ENCODE results near the gene B9D1.

Gene B9D1

GRCh38 chr17:19335951-19336631, 26.4 kb downstream of the B9D1 start:
- DNase-seq = no peak

DNA sequence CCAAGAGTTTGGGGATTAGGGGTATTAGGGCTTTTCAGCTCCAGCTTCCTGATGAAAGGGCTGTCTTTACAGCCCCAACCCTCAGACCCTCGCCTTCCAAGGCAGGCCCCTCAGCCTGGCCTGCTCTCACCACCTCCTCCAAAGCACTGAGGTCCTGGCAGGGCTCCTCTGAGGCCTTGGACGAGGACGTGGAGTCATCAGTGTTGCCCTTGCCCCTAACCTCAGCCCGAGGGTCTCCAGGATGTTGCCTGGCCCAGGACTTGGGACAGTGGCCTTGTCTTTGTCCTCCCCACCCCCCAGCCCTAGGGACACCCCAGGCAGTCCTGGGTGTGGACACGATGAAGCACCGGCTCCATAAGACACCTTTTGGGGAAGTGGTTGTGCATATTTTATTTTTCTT, 28.2 kb downstream of the B9D1 start:
- no peak for DNase-seq

GRCh38 chr17:19333736-19334290, 28.7 kb downstream of the B9D1 start:
- DNase-seq = no peak

DNA sequence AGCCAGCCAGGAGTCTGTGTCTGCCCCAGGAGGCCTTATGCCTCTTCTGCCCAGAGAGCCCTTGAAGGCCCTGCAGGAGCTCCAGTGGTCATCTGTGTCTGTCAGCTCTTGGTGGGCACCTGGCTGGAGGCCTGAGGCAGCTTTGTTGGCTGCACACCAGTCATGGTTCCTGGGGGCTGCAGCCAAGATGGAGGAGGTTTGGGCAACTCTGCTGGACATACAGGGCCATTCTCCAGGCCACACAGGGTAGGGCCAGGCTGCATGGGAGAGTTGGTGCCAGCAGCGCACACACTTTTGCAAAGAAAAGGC, 29.4 kb downstream of the B9D1 start:
- no peak for DNase-seq

GRCh38 chr17:19332371-19333131, 30.0 kb downstream of the B9D1 start:
- DNase-seq = no peak

GRCh38 chr17:19331543-19332245, 30.8 kb downstream of the B9D1 start:
- DNase-seq = no peak

GRCh38 chr17:19331134-19331533, 31.4 kb downstream of the B9D1 start:
- DNase-seq = no peak

DNA sequence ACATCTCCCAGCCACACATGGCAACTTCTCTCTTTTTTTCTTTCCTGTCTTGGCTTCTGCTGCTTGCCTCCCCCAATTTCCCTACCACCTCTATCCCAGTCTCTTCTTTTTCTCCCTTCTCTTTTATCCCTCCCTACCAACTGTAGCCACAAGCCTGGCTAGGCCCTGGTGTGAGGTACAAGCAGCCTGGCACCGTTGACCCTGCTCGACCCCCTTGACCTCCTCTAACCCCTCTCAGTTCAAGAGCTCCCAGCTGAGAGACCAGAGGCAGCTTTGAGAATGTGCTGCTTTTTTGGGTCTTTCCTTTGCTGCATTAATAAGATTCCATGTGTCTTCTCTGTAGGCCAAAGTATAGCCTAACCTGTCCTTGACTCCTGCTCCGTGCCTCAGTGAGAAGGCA, 32.3 kb downstream of the B9D1 start:
- DNase-seq = no peak

DNA sequence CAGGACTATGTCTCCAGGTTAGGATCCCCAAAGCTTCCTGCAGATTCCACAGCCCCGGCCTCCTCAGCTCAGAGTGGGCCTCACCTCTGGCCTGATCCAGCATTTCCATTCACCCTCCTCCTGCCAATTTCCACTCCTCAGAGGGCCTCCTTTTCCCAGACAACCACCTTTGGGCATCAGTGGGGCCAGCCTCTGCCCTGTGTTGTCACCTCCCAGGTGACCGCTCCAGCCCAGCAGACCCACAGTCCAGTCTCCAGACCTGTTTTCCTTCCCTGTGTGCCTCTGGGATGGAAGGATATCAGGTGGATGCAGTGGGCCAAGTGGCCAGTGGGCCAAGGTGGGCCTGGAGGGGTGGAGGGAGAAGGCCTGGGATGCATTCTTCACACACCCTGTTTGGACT, 32.7 kb downstream of the B9D1 start:
- DNase-seq = no peak

DNA sequence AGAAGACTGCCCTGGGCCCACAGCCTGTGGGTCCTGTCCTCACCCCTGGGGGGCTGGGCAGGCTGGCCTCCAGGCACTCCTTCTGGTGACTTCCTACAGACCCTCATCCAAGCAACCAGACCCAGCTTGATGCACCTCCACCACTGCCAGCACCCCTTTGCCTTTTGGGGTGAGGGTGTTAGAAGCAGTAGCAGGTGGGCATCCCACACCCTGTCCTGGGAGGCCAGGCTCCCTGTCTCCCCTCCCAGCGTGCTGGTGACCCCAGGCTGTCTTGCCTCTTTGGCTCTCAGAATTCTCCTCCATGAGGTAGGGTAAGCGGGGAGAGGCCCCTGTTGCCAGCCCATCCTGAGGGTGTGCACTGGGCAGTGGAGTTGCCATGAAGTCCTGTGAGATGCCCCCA, 33.4 kb downstream of the B9D1 start:
- DNase-seq = no peak

DNA sequence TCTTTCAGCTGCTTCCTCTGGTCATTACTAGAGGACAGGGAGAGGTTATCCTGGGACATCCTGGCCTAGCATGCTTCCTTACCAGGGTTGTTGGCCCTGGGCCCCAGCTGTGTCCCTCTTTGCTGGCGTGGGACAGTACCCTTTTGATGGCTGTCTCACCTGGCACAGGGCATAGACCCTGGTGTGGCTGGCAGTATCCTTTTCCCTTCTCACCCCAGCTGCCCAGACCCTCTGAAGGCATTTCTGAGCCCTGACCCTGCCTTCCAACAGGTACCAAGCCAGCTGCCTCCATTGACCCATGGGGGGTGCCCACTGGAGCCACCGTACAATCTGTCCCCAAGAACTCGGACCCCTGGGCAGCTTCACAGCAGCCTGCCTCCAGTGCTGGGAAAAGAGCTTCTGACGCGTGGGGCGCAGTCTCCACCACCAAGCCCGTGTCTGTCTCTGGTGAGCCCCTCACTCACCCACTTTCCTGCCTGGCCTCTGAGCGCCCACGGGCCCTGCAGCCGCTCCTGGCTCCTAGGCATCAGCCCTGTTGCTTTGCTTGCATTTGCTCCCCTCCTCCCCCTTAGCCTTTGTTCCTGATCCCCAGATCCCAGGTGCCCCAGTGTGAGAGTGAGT, 34.0 kb downstream of the B9D1 start:
- DNase-seq = no peak

DNA sequence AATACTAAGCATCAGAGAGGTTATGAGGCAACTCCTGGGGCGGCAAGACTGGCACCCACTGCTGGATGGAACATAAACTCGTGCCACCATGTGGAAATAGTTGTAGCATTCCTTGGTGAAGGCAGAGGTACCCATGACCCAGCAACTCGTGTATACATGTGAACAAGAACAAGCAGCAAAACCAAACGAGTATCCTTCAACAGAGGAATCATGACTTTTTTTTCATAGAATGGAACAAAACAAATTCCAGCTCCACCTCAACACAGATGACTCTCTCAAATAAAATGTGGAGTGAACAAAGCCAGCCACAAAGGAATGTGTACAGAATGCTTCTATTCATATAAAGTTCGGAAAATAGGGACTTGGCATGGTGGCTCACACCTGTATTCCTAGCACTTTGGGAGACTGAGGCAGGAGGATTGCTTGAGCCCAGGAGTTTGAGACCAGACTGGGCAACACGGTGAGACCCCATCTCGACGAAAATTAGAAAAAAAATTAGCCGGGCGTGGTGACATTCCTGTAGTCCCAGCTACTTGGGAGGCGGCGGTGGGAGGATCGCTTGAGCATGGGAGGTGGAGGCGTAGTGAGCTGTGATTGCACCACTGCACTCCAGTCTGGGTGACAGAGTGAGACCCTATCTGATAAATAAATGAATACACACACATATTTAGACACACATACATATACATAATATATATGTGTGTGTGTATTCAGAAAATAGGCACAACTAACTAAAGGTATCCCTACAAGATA, 35.3 kb downstream of the B9D1 start:
- DNase-seq = no peak

DNA sequence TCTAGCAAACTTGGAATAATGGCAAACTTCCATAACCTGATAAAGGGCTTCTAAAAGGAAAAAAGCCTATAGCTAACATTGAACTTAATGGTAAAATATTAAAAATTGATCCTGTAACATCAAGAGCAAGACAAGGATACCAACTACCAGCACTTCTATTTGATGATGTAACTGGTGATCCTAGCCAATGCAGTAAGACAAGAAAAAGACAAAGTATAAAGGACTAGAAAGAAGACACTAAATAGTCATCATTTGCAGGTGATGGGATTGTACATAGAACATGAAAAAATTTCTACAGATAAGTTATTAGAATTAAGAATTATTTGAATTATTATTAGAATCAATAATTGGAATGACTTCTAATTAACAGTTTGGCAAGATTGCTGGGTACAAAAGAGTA, 37.0 kb downstream of the B9D1 start:
- no peak for DNase-seq

DNA sequence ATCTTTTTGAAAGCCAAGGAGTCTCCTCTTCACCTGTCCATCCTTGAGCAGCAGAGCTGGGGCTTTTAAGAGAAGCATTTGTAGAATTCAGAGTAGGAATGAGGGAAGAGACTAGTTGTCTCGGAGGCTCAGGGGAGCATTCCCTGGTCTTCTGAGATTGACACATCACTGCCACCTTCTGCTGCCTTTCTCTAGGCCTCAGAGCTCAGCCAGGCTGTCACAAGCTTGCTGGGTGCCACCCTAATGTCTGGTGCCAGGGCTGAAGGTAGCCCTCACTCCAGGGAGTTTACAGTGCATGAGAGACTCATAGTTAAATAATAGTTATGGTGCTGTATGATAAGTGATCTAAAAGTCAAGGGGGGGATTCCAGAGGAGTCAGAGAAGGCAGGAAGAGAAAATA, 39.7 kb downstream of the B9D1 start:
- no peak for DNase-seq

- DNase-seq = no peak
Observed at GRCh38 chr17:19322129-19322505, 40.4 kb downstream of the B9D1 start.

DNA sequence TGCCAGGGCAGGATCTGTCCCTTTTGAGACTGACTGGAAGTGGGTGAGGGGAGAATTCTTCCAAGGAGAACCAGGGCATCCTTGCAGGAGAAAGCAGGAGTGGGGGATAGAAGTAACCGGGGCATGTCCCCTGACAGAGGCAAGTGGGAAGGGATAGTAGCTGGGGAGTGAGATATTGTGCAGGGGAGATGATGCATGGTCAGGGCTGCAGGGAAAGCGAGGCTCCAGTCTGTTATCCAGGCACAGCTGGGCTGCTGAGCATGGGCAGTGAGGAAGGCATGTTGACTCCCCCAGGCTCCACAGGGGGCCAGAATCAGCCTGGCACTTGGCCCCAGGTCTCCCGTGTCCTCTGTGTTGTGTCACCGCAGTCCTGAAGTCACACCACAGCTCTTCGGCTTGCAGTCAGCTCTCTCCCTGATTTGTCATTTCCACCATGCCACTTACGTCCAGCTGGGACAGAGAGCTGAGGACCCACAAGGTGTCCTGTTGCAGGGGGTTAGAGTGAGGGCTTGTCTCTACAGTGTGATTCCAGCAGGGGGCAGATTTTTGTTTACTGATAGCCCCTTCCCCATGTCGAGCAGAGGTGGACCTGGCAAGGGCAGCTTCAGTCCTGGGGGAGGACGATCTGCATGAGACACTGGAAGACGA, 40.9 kb downstream of the B9D1 start:
- no peak for DNase-seq

DNA sequence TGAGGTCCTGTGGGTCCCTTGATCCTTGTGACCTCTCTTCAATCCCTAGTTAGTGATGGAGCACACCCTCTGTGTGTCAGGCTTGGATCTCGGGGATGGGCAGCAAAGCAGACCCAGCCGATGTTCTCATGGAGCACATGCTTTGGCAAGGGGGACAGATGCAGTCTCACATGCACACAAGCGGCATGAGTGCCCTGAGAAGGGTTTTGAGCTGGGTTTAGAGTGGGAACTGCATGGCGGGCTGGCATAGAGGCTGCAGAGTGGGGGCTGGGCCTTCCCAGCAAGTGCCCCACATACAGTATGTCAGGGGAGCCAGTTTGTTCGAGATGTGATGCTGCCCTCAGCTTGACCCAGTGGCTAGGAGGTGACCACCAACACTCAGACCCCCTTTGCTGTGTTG, 41.6 kb downstream of the B9D1 start:
- DNase-seq = no peak

GRCh38 chr17:19319771-19320505, 42.6 kb downstream of the B9D1 start:
- DNase-seq = no peak

- no peak for DNase-seq
Observed at GRCh38 chr17:19318611-19319010, 43.9 kb downstream of the B9D1 start.

DNA sequence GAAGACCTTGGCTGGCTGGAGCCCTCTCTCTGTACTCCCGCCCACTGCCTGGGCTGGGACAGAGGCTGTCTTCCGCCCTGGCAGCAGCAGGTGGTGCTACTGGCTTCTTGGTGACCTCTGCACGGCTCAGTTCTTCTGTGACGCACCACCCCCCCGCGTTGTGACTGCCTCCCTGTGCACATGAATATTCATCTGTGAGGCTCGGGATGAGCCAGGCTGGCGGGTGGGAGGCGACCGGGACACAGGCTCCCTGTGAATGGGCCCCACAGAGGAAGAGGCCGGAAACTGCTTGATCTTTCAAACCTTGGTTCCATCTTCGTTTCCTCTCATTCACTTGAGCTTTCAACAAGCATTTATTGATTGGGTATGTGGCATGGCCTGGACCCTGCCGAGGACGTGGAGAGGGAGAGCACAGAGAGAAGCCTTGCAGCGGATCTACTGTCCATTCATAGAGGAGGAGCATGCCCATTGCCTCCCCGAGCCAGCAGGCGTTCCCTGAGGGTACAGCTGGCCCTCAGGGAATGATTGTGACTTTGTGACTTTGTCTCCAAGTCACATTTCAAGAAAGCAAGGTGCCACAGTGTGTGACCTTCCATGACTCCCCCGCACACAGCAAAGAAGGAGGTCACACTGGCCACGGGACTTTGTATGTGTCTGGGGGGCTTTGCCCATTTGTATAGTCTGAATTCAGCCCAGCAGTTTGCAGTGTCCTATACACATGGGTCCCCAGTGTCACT, 45.0 kb downstream of the B9D1 start:
- DNase-seq = no peak
